ENCODE results near the gene CDHR3.
"Not testable (repeated sequence)": the region's sequence is repeated elsewhere in the genome, so short reads cannot be mapped to it uniquely, and the experiment has no call there.

Gene CDHR3

GRCh38 chr7:105958012-105958411 is 5.1 kb upstream of the CDHR3 start:
- FAIRE-seq = no peak

GRCh38 chr7:105962353-105962752 is 711 bp upstream of the CDHR3 start:
- DNase-seq (ENCODE audit: extremely low spot score, insufficient read length, low read depth) = no peak
- no peak for FAIRE-seq

More at GRCh38 chr7:105958012-105958411, 5.1 kb upstream of the CDHR3 start:
- no peak for DNase-seq (ENCODE audit: extremely low spot score, insufficient read length, low read depth)

GRCh38 chr7:105971845-105972244 is 8.8 kb downstream of the CDHR3 start:
- FAIRE-seq = no peak

GRCh38 chr7:105972276-105972675 is 9.2 kb downstream of the CDHR3 start:
- no peak for DNase-seq (ENCODE audit: extremely low spot score, insufficient read length, low read depth)

More at GRCh38 chr7:105971845-105972244, 8.8 kb downstream of the CDHR3 start:
- DNase-seq (ENCODE audit: extremely low spot score, insufficient read length, low read depth) = no peak

GRCh38 chr7:105974471-105974870 is 11.4 kb downstream of the CDHR3 start:
- FAIRE-seq (no peak), DNase-seq (ENCODE audit: extremely low spot score, insufficient read length, low read depth) (no peak)

More at GRCh38 chr7:105972276-105972675, 9.2 kb downstream of the CDHR3 start:
- FAIRE-seq = no peak

- FAIRE-seq = no peak
- DNase-seq (ENCODE audit: extremely low spot score, insufficient read length, low read depth) = no peak
Observed at GRCh38 chr7:105975770-105976417, 12.8 kb downstream of the CDHR3 start.

GRCh38 chr7:105976868-105977267 is 13.8 kb downstream of the CDHR3 start:
- no peak for DNase-seq (ENCODE audit: extremely low spot score, insufficient read length, low read depth)
- no peak for FAIRE-seq

- no peak for DNase-seq (ENCODE audit: extremely low spot score, insufficient read length, low read depth)
- no peak for FAIRE-seq
Observed at GRCh38 chr7:105978035-105978434, 15.0 kb downstream of the CDHR3 start.

- DNase-seq (ENCODE audit: extremely low spot score, insufficient read length, low read depth) (no peak), FAIRE-seq (no peak)
Observed at GRCh38 chr7:105978974-105979373, 15.9 kb downstream of the CDHR3 start.

GRCh38 chr7:105979405-105979804 is 16.3 kb downstream of the CDHR3 start:
- FAIRE-seq = no peak
- no peak for DNase-seq (ENCODE audit: extremely low spot score, insufficient read length, low read depth)

- FAIRE-seq (no peak), DNase-seq (ENCODE audit: extremely low spot score, insufficient read length, low read depth) (no peak)
Observed at GRCh38 chr7:105980645-105981396, 17.8 kb downstream of the CDHR3 start.

GRCh38 chr7:105982388-105982787 is 19.3 kb downstream of the CDHR3 start:
- DNase-seq (ENCODE audit: extremely low spot score, insufficient read length, low read depth) (no peak), FAIRE-seq (no peak)

- not testable (repeated sequence) for FAIRE-seq; DNase-seq (ENCODE audit: extremely low spot score, insufficient read length, low read depth)
Observed at GRCh38 chr7:105984808-105985207, 21.7 kb downstream of the CDHR3 start.

- FAIRE-seq (no peak), DNase-seq (ENCODE audit: extremely low spot score, insufficient read length, low read depth) (no peak)
Observed at GRCh38 chr7:105985229-105985628, 22.2 kb downstream of the CDHR3 start.

GRCh38 chr7:105985672-105986215 is 22.7 kb downstream of the CDHR3 start:
- DNase-seq (ENCODE audit: extremely low spot score, insufficient read length, low read depth) = no peak
- FAIRE-seq = no peak

GRCh38 chr7:105987046-105987445 is 24.0 kb downstream of the CDHR3 start:
- FAIRE-seq = no peak
- DNase-seq (ENCODE audit: extremely low spot score, insufficient read length, low read depth) = no peak

- DNase-seq (ENCODE audit: extremely low spot score, insufficient read length, low read depth) (no peak), FAIRE-seq (no peak)
Observed at GRCh38 chr7:105988276-105988675, 25.2 kb downstream of the CDHR3 start.

- FAIRE-seq (no peak), DNase-seq (ENCODE audit: extremely low spot score, insufficient read length, low read depth) (no peak)
Observed at GRCh38 chr7:105989191-105989590, 26.1 kb downstream of the CDHR3 start.

- DNase-seq (ENCODE audit: extremely low spot score, insufficient read length, low read depth) (no peak), FAIRE-seq (no peak)
Observed at GRCh38 chr7:105989686-105990085, 26.6 kb downstream of the CDHR3 start.

GRCh38 chr7:105990141-105990540 is 27.1 kb downstream of the CDHR3 start:
- FAIRE-seq = no peak
- no peak for DNase-seq (ENCODE audit: extremely low spot score, insufficient read length, low read depth)

GRCh38 chr7:105990727-105991453 is 27.8 kb downstream of the CDHR3 start:
- DNase-seq (ENCODE audit: extremely low spot score, insufficient read length, low read depth) = no peak

More at GRCh38 chr7:105990727-105991453, 27.8 kb downstream of the CDHR3 start:
- no peak for FAIRE-seq

Data from GM18507 (cell line).